Mucosa of stomach (tissue), 1 donor: ENCODE measurements around the gene PVALB.

ENCODE experiments used
- H3K27me3 ChIP-seq: one replicate; pipeline ENCODE4 v1.7.0; 2013; ENCODE audit warnings: mild to moderate bottlenecking, low read length; ENCODE audit not compliant: control insufficient read depth, insufficient read depth
- H3K36me3 ChIP-seq: one replicate; pipeline ENCODE4 v1.7.0; 2013; ENCODE audit warnings: low read length; ENCODE audit not compliant: control insufficient read depth, insufficient read depth
- H3K4me1 ChIP-seq: one replicate; pipeline ENCODE4 v1.7.0; 2013; ENCODE audit warnings: mild to moderate bottlenecking, low read length; ENCODE audit not compliant: control insufficient read depth, insufficient read depth
- H3K4me3 ChIP-seq: one replicate; pipeline ENCODE4 v1.7.0; 2013; ENCODE audit warnings: low read length
- H3K9ac ChIP-seq: one replicate; pipeline ENCODE4 v1.7.0; 2013; ENCODE audit warnings: mild to moderate bottlenecking, low read length, moderate library complexity
- H3K9me3 ChIP-seq: one replicate; pipeline ENCODE4 v1.7.0; 2013; ENCODE audit warnings: mild to moderate bottlenecking, low read length, moderate library complexity; ENCODE audit not compliant: control insufficient read depth
- donor health status: Pancreatic carcinoma.

PVALB gene

GRCh38 chr22:36765131-36765942, 51.5 kb downstream of the PVALB start:
- Histone ChIP-seq H3K4me1 (peaks cover 12% of the 10 kb centered on the region), H3K36me3 (peaks cover 4% of the 10 kb centered on the region), H3K9me3 (no peaks in the 10 kb centered on the region), H3K27me3 (no peaks in the 10 kb centered on the region), H3K4me3 (no peak overlapping the region), H3K9ac (no peak overlapping the region)

GRCh38 chr22:36764641-36765040, 52.2 kb downstream of the PVALB start:
- Histone ChIP-seq H3K4me1 (peaks cover 12% of the 10 kb centered on the region), H3K4me3 (no peak overlapping the region), H3K36me3 (peaks cover 4% of the 10 kb centered on the region), H3K9me3 (no peaks in the 10 kb centered on the region), H3K9ac (no peak overlapping the region), H3K27me3 (no peaks in the 10 kb centered on the region)

GRCh38 chr22:36764060-36764459, 52.8 kb downstream of the PVALB start:
- H3K9ac ChIP-seq, result no peak overlapping the region
- H3K36me3 ChIP-seq, result peaks cover 4% of the 10 kb centered on the region

GRCh38 chr22:36763576-36763975, 53.3 kb downstream of the PVALB start:
- Histone ChIP-seq H3K9ac (no peak overlapping the region), H3K4me3 (no peak overlapping the region), H3K9me3 (no peaks in the 10 kb centered on the region), H3K4me1 (peaks cover 12% of the 10 kb centered on the region), H3K36me3 (peaks cover 4% of the 10 kb centered on the region), H3K27me3 (no peaks in the 10 kb centered on the region)

More at GRCh38 chr22:36764060-36764459, 52.8 kb downstream of the PVALB start:
- no peak overlapping the region for H3K4me3 ChIP-seq
- no peaks in the 10 kb centered on the region for H3K9me3 ChIP-seq
- H3K27me3 ChIP-seq, result no peaks in the 10 kb centered on the region
- peaks cover 12% of the 10 kb centered on the region for H3K4me1 ChIP-seq

- Histone ChIP-seq H3K27me3 (no peaks in the 10 kb centered on the region), H3K36me3 (peaks cover 4% of the 10 kb centered on the region), H3K4me3 (no peak overlapping the region), H3K4me1 (peaks cover 12% of the 10 kb centered on the region), H3K9ac (no peak overlapping the region), H3K9me3 (no peaks in the 10 kb centered on the region)
Observed at GRCh38 chr22:36762687-36763260, 54.1 kb downstream of the PVALB start.

GRCh38 chr22:36761553-36762240, 55.1 kb downstream of the PVALB start:
- Histone ChIP-seq H3K27me3 (no peaks in the 10 kb centered on the region), H3K9ac (no peak overlapping the region), H3K4me3 (no peak overlapping the region), H3K36me3 (peaks cover 4% of the 10 kb centered on the region), H3K4me1 (peaks cover 12% of the 10 kb centered on the region), H3K9me3 (no peaks in the 10 kb centered on the region)

- Histone ChIP-seq H3K9ac (no peak overlapping the region), H3K27me3 (no peaks in the 10 kb centered on the region), H3K9me3 (no peaks in the 10 kb centered on the region), H3K36me3 (peaks cover 4% of the 10 kb centered on the region), H3K4me3 (no peak overlapping the region), H3K4me1 (peaks cover 12% of the 10 kb centered on the region)
Observed at GRCh38 chr22:36760786-36761185, 56.0 kb downstream of the PVALB start.

- Histone ChIP-seq H3K4me1 (peaks cover 12% of the 10 kb centered on the region), H3K4me3 (no peak overlapping the region), H3K27me3 (no peaks in the 10 kb centered on the region), H3K9me3 (no peaks in the 10 kb centered on the region), H3K36me3 (peaks cover 4% of the 10 kb centered on the region), H3K9ac (no peak overlapping the region)
Observed at GRCh38 chr22:36759481-36760159, 57.2 kb downstream of the PVALB start.

GRCh38 chr22:36758792-36759271, 58.0 kb downstream of the PVALB start:
- peaks cover 4% of the 10 kb centered on the region for H3K36me3 ChIP-seq
- no peaks in the 10 kb centered on the region for H3K9me3 ChIP-seq
- no peak overlapping the region for H3K4me3 ChIP-seq
- no peaks in the 10 kb centered on the region for H3K27me3 ChIP-seq
- H3K9ac ChIP-seq, result no peak overlapping the region
- peaks cover 9% of the 10 kb centered on the region for H3K4me1 ChIP-seq

GRCh38 chr22:36757668-36758211, 59.1 kb downstream of the PVALB start:
- Histone ChIP-seq H3K36me3 (peaks cover 3% of the 10 kb centered on the region), H3K9ac (no peak overlapping the region), H3K4me3 (no peak overlapping the region), H3K4me1 (peaks cover 6% of the 10 kb centered on the region), H3K9me3 (no peaks in the 10 kb centered on the region), H3K27me3 (no peaks in the 10 kb centered on the region)

GRCh38 chr22:36756746-36757655, 59.8 kb downstream of the PVALB start:
- Histone ChIP-seq H3K9ac (no peak overlapping the region), H3K9me3 (no peaks in the 10 kb centered on the region), H3K4me3 (no peak overlapping the region), H3K4me1 (peaks cover 6% of the 10 kb centered on the region), H3K27me3 (no peaks in the 10 kb centered on the region), H3K36me3 (no peaks in the 10 kb centered on the region)
